HG03520 (cell line): ENCODE results near the gene ADAM23.

Source experiments
- ATAC-seq: cut with Tn5 transposase; IDR thresholded peaks from one replicate; pipeline ENCODE4 v1.9.1; 2021; ENCODE audit warnings: mild to moderate bottlenecking, moderate library complexity; ENCODE audit not compliant: unreplicated experiment

Gene ADAM23

DNA sequence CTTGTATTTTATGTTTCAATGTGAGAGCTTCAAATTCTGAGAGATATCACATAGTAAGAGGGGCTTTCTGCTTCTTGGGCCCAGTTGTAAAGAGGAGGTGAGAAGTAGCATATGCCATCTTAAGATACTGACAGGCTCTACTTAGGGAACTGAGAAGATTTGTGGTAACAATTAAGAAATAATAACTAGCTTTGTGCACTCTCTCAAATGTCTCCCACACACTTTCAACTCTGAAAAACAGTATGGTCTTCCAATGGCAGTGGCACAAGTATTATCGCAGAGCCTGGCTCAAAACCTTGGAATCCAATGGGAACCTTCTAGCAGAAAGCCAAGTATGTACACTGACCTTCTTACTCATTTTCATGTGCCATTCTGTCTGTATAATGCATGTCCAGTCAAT, 118.6 kb downstream of the ADAM23 start:
- no peak for ATAC-seq

DNA sequence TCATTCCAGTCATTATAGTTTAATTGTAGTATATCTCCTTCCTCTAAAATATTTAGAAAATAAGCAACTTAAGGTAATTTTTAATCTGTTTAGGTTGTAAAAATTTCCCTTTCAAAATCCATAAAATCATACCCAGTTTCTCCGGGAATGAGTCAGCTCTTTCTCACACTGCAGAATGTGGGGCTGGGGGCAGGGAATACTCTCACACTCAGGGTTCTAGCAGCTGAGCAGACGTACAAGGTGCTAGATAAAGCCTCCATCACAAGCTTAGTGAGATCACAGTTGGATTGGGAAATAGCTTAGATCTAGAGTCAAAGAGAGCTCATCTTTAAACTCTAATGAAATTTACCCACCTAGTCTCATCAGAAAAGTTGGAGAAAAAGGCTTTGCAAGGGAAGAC, 119.0 kb downstream of the ADAM23 start:
- no peak for ATAC-seq

DNA sequence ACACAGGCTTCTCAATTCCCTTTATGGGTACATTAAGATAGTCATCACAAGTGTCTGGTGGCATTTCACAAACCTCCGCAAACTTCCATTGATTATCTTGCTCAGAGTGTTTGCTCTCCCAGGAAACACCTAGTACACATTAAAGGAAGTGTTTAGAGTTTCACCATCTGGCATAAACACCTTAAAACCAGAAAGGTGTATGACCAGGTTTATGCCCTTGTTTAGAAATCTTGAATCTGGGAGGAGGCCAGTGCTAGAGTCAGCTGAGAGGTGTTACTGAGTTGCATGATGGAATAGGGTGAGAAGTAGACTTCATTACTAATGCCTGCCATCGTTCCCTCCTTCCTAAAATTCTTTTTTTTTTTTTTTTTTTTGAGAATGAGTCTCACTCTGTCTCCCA, 120.0 kb downstream of the ADAM23 start:
- ATAC-seq = no peak

DNA sequence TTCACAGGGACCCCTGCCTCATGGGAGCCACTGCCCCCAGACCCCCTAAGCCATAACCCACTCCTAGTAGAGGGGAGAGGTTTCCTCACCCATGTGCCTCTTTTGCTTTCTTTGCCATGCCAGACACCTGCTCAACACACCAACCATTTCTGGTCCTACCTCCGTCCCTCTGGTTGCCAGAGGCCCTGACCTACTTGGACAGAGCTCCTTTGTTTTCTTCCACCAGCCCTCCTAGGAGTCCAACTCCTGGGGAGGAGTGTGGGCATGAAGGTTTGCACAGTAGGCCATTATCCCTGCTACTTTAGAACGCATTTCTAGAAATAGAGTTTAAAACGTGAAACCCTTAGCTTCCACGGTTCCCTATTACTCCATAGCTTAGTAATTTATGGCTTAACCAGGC, 122.3 kb downstream of the ADAM23 start:
- no peak for ATAC-seq

DNA sequence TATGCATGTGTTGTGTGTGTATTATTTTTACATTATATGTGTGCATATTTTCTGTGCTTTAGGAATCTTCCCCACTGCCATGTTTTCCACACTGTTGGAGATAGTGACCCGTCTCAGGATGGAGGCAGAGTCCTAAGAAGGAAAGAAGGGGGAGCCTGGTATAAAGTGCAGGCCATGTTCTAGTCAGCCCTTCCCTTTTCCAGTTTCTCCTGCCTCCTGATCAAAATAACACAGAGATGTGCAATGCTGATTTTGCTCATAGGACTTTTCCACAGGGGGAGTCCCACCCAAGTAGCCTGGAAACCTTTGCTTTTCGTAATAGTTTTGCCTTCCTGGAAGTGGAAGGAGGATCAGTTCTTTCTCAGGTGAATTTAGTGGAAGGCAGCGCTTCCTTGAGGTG, 126.1 kb downstream of the ADAM23 start:
- no peak for ATAC-seq

DNA sequence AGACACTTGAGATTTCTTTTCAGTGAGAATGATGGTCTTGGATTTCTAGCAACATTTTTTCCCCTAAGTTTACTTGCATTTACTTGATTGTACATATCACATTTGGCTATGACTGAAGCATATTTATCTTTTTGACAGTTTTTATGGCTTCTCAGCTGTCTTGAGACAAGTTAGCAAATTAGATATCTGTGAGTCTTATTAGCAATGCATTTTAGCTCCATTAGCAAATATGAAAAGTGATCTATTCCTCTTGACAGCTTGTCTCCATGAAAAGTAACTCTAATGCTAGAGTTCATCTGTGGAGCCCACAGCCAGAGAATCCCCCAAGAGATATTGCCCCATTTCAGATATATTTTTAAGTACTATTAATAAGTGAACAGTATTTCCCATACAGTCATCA, 126.9 kb downstream of the ADAM23 start:
- no peak for ATAC-seq

DNA sequence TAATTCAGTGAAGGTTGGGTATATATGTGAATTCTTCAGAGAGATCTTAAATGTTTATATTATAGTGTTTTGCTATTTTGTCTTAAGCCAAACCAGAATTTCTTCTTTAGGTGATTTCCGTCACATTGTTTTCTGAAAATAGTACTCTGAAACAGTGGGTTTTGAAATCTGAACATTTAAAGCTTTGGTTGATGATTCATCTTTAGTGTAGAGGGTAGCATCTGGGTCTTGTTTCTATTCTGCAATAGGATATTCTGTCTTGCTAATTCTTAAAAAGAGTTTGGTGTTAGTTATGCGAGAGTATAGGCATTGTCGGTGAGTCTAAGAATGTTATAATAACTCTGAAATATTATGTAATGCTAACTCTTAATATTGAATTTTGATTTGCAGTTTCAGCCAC, 129.4 kb downstream of the ADAM23 start:
- no peak for ATAC-seq

DNA sequence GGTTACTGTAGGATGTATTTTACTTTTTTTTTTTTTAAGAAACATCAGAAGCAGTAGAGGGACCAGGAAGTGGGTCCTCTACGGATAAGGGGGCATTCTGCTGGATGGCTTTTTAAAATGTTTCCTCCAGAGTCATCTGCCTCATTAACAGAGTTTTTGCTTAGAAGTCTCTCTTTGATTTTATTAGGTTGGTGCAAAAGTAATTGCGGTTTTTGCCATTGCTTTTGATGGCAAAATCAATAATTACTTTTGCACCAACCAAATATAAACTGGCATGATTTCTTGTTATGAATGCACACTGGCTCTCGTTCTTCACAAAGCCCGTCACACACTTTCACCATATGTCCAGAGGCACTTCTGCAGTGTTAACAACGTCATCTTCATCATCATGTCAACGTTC, 130.5 kb downstream of the ADAM23 start:
- no peak for ATAC-seq

DNA sequence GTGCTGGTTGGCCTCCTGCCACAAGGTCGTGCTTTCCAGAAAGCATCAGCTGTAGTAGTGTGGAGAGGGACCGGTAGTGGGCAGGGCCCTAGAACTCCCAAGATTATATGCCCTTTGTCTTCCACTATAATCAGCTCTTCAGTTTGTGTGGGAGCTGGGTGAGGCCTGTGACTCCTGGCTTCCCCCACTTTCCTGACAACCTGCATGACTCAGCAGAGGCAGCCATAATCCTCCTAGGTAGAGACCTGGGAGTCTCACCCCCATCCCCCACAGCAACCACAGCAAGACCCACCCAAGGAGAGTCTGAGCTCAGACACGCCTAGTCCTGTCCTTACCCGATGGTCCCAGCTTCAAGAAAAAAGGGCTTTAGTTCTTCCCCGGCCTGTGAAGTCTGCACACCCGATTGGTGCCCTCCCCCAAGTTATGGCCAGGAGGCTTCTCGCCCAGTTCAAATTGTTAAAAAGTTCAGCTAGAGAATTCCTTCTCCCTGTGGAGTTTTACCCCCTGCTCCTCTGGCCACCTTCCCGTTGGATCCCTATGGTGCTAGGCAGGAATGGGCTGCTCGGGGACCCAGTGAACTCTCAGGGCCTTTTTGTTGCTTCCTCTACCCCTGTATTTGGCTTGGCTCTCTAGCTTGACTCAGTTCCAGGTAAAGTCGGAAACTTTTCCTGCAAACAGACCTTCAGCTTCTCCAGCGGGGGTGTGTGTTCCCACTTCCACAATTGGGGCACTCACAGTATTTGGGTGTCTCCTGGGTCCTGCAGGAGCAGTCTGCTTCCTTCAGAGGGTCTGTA, 141.2 kb downstream of the ADAM23 start:
- ATAC-seq = no peak

DNA sequence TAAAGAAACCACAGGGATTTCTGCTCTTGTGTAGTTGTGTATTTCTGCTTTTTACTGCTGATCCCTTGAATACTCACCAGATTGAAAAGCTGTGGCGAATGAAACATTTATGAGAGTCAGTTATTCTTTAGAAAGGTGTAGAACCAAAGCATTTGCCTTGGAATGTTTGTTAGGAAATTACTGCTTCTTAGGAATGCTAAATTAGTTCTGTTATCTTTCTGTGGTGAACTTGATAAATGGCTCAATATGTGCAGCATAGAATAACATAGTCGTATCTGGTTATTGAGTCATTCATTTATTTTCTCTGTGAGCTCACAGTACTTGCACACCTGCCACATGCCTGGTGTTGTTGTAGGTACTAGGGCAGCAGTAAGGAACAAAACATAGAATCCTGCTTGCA, 142.0 kb downstream of the ADAM23 start:
- no peak for ATAC-seq

DNA sequence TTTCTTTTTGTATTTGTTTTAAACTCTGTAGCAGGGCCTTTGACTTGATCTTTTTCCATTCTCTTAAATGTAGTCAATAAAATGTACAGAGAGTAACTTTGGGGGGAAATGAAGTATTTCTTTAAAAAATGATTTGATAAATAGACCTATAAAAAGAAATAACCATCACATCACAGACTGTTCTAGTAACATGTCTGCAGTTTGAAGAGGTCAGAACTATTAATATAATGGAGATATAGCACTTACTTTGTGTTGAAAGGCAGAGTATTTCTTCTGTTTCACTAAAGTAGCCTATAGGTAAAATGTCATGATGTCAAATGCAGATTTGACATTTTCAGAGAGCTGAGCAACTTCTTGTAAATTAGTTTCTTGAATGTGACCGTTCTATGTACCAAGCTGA, 143.3 kb downstream of the ADAM23 start:
- no peak for ATAC-seq

DNA sequence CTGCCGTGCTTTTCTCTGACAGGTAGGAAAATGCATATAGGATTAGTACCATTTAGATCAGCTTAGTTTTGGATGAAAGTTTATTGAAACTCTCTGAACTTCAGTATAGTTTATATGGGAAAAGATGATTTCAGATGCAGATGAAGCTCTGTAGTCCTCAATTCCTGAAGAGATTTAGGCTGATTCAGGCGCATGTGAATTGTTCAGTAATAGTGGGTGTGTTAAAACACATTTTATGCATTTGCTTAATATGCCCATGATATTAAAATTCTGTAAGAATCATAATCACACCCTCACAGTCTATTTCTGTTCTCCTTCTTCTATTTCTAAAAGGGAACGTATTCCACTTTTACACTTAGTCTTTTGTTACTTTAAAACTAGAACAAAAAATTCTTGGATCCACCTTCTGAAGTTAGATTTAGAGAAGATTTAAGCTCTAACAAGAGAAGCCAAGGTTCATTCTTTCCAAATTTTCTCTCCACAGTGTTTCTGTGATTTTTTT, 154.4 kb downstream of the ADAM23 start:
- ATAC-seq = no peak

DNA sequence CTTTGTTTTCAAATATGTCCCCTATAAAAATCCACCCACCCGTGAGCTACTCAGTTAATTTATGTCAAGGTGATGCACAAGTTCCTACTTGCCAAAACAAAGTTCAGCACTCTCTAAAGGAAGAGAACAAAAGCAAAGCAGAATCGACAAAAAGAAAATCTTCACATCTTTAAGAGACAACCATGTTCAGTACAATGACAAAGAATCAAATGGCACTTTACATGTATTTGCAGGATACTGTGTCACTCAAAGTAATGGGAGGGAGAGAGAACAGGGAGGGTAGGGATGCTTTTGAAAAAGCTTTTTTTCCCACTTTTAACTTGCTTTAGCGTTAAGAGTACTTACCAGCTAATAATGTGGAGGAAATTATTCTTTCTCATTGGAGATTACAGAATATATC, 159.9 kb downstream of the ADAM23 start:
- ATAC-seq = no peak

DNA sequence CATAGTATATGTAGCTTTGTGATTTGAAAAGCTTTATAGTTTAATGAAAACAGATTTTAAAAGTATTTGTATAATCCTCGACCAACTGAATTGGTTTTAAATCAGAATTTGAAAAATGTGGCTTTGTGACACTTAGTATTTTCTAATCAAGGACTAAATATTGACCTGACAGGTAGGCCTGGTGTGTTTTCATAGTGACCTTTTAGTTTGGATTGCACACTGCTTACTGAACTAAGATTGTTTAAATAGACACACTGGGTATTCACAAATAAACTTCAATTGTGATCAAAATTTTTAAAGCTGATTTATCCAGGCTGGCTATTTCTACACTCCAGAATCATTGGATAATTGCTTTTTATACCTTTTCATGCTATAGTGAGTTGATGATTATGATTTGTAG, 167.1 kb downstream of the ADAM23 start:
- ATAC-seq = no peak

DNA sequence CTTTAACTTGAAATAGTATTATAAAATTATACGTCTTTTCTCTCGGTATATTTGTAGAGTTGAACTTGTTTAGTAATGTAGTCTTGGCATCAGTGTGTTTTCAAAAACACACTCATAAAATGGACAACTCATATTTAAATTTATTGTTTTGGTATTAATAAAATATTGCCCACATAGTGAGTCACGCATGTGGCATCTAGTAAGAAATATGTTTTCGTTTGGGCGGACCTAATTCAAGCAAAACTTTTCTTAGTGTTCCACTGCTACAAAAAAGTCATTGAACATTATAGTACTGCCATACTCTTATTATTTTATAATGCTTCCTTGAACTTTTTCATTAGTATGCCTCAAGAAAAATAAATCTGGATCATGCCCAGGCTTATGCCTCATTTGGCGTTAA, 167.9 kb downstream of the ADAM23 start:
- ATAC-seq = no peak

DNA sequence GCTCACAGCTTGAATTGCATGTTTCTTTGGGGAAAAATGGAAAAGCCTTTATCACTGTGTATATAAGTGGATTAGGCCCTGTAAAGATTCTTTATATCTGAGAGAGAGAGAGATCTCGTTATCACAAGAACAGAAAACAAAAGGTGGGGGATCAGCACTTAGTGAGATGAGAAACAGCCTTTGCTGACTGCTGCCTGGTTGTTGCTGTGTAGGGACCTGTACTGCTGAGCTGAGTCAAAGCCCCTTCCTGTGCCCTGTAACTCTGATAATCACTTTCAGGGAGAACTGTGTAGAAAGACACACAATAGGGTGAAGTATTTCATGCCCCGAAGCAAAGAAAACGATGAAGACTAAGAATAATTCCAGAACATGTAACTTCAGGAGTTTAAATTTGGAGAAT, 168.4 kb downstream of the ADAM23 start:
- ATAC-seq = no peak

DNA sequence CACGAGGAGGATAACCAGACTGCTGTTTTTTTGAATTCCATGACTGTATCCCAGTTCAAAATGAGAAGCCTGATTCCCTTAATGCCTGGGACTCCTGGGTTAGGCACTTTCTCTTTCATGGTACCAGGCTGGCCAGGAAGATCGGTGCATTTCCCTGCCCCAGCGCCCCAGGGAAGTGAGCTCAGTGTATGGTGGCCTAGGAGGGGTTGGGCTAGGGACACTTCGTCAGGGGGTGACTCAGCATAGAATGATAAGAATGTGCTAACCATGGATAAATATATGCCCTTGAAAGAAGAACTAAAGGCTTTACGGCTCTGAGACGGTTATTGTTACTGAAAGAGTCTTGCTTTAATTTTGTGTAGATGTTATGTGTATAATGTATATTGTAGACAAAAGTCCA, 171.5 kb downstream of the ADAM23 start:
- no peak for ATAC-seq

DNA sequence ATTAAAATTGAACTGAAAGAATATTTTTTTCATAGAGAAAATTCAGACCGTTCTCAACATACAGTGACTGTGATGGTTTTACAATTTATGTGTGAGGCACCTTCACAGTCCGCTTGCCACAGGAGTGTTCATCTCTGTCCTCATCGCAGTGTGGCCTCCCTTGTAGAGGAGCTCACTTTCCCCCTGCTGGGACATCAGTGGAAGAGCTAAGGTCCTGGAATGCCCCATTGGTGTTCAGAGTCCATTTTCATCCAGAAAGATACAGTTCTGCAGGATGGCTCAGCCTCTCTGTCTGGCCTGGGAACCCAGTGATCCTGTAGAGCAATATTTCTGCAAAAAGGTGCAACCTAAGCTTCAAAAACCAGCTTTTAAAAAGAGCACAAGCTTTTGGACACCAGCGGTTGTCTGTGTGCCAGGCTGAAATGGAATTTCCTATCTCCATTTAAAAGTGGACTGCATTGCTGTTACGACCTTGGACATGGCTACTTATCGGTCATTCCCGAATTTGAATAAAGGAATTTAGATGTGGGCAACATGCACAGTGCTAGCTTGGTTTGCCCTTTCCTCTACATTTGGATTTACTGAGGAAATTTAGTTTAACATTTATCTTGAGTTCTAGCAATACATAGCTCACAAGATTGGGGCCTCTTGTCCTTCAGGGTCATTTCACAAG, 172.2 kb downstream of the ADAM23 start:
- ATAC-seq = no peak

DNA sequence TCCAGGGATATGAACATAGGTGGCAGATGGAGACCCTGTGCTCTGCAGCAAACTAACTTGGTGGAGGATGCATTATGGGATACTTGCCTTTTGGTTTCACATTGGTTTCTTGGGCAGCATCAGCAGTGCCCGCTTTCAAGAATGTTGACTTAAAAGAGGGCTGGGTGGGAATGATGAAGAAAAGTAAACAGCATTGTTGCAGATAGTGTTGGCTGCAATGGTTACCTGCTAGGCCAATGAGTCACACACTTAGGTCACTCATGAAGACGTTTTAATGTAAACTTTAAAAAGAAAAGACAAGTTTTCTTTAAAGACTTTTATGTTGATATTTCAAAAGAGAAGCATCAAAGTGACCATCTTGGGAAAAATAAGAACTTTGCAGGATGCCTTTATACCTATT, 172.8 kb downstream of the ADAM23 start:
- ATAC-seq = no peak

DNA sequence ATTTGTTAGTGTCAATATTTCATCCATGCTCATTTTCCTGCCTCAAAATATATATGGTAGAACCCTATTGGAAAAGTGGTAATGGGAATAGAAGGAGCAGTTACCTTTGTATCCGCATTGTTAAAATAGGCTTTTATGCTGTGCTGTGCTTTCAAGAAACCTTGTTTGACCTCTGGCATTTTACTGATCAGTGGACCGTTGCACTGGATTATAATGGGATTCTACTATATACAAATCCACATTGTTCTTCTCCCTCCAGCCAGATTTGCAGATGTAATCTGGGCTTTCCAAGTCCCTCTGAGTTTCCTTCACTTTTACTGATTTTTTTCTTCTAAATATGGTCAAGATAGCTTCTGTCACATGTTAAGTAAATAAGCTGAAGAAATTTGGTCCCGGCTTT, 175.7 kb downstream of the ADAM23 start:
- no peak for ATAC-seq

DNA sequence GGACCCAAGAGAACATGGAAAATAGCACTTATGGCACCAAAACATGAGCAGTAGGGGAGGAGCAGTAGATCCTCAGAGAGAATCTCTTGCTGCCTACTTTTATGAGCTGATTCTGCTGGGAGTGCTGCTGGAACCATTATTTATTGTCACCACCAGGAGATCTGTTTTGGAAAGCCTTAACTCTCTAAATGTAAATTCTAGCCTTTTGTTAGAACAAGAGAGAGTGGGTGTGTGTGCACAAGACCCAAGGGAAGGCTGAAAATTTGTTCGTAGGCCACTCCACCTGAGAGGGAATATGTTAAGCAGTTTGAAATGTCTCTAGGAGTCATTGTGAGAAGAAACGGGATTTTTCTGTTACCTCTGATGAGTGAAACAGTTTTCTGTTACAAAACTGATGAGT, 182.8 kb downstream of the ADAM23 start:
- no peak for ATAC-seq

DNA sequence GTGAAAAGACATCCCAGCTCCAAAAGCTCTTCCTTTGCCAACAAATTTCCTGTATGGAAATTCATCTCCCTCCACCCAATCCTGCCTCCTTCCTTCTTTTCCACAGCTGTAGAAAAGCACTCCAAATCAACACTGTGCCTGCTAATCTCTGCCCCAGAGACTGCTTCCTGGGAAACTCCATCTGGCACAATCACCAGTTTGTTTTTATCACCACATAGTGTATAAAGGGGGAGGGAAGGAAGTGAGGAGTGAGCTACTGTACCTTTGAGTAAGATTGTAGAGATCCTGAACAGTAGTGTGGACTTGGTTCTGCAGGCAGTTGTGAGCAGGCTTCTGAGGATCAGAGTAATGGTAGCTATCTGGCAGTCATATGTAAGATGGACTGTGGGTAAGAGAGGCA, 184.3 kb downstream of the ADAM23 start:
- ATAC-seq = no peak

DNA sequence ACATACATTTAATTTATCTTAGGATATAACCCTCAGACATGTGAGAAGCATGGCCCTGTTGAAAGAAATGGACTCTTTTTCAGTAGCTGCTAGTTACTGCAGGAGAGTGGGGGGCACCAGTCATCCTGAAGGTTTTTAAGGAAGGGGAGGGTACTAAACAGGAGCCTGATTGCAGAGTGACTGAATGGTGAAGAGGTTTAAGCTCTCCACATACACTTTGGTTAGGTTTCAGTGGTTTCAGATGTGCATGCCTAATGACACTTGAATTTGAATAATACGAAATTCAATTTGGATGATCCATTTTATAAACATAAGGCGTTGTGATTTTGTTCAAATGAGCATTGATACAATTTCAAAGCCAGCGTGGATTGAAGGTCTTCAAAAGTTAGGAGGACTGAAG, 188.0 kb downstream of the ADAM23 start:
- ATAC-seq = no peak
